ENCODE results near the gene SLC26A11.
A peak's percentile ranks its signal among the peaks of the same experiment; 100 is the strongest.

The SLC26A11 gene

GRCh38 chr17:80245566-80246265, 25.5 kb downstream of the SLC26A11 start:
- DNase-seq: no peak

- DNase-seq: no peak
Measured at GRCh38 chr17:80246266-80246681, 26.0 kb downstream of the SLC26A11 start.

DNA sequence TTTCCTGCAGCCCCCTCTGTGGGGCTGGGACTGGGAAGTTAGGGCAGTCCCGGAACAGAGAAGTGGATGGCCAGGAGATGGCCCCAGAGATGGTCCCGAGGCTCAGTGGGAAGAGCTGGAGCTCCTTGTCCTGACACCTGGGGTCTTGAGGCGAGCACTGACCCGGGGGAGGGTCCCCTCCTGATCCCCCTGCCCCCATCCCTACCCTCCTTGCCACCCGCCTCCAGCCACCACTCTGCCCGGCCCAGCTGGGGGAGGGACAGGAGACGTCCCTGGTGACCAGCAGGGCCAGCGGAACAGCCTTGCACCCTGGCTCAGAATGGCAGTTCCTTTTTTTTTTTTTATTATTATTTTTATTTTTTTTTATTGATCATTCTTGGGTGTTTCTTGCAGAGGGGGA, 26.5 kb downstream of the SLC26A11 start:
- DNase-seq: no peak

GRCh38 chr17:80247561-80247960, 27.3 kb downstream of the SLC26A11 start:
- DNase-seq: no peak

DNA sequence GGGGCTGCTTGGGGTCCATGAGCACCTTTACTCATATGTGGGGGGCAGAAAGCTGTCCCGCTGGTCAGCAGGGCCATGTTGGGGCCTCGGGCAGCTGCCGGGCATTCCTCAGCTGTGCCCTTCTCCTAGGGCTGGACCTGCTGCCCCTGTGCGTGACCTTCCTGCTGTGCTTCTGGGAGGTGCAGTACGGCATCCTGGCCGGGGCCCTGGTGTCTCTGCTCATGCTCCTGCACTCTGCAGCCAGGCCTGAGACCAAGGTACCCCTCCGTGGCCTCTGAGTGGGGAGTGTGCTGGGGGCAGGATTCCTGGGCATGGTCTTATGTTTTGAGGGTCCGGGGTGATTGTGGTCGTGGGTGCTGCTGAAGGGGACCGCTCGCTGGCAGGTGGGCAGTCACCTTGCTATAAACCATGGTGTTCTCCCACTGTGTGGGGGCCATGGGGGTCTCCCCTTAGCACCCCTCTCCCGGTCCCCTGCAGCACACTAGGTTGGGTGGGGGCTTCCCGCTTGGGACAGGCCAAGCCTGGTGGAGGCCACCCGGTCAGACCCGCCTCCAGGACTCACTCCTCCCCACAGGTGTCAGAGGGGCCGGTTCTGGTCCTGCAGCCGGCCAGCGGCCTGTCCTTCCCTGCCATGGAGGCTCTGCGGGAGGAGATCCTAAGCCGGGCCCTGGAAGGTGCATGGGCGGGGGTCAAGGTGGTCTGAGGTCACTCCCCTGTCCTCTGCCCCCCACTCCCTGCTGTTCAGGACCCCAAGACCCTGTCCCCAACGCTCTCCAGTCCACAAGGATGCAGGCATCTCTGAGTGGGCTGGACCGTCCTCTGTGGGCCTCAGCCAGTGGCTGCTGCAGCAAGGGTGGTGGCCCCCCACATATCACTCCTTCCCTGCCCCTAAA, 28.0 kb downstream of the SLC26A11 start:
- DNase-seq: no peak

DNA sequence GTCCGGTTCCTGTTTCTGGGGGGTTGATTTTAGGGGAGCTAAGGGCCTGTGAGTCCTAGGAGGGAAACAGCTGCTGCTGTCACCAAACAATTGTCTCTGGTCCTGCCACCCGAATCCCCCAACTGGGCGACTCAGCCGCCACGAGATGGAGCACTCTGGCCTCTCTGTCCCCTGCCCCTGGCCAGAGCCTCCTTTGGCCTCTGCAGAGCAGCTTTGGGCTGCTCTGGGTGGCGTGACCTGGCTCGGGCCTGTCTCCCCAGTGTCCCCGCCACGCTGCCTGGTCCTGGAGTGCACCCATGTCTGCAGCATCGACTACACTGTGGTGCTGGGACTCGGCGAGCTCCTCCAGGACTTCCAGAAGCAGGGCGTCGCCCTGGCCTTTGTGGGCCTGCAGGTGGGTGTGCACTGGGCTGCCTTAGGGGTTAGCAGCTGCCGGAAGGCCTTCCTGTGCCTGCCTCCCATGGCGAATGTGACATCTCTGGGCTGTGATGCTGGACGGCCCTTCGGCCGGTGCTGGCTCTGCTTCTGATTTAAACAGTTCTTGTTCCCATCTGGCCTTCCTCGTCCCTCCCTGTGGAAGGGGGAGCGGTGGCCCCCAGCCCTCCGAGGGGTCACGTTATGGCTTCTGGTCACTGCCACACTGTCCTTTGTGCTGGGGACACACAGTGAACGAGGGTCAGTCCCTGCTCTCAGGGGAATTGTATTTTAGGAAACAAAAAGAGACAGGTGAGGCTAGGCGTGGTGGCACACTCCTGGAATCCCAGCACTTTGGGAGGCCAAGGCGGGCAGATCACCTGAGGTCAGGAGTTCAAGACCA, 28.9 kb downstream of the SLC26A11 start:
- DNase-seq: no peak

GRCh38 chr17:80251966-80252365, 31.7 kb downstream of the SLC26A11 start:
- DNase-seq: no peak

GRCh38 chr17:80252871-80253270, 32.6 kb downstream of the SLC26A11 start:
- DNase-seq: peak; percentile 70 to 86 (median 81)

GRCh38 chr17:80253631-80254395, 33.6 kb downstream of the SLC26A11 start:
- DNase-seq: no peak

GRCh38 chr17:80254396-80255251, 34.4 kb downstream of the SLC26A11 start:
- DNase-seq: peak in 3 of 5 donors; percentile 40 to 97 (median 42)

GRCh38 chr17:80256034-80256350, 35.8 kb downstream of the SLC26A11 start:
- DNase-seq: no peak

GRCh38 chr17:80257716-80258213, 37.5 kb downstream of the SLC26A11 start:
- DNase-seq: no peak

DNA sequence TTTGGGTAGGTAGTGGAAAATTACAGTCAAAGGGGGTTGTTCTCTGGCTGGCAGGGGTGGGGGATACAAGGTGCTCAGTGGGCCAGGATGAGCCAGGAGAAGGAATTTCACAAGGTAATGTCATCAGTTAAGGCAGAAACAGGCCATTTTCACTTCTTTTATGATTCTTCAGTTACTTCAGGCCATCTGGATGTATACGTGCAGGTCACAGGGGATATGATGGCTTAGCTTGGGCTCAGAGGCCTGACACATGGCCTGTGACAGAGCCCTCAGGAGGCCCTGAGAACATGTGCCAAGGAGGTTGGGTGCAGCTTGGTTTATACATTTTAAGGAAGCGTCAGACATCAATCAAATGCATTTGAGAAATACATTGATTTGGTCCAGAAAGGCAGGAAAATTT, 38.1 kb downstream of the SLC26A11 start:
- DNase-seq: peak in 1 of 5 donors; percentile 57

DNA sequence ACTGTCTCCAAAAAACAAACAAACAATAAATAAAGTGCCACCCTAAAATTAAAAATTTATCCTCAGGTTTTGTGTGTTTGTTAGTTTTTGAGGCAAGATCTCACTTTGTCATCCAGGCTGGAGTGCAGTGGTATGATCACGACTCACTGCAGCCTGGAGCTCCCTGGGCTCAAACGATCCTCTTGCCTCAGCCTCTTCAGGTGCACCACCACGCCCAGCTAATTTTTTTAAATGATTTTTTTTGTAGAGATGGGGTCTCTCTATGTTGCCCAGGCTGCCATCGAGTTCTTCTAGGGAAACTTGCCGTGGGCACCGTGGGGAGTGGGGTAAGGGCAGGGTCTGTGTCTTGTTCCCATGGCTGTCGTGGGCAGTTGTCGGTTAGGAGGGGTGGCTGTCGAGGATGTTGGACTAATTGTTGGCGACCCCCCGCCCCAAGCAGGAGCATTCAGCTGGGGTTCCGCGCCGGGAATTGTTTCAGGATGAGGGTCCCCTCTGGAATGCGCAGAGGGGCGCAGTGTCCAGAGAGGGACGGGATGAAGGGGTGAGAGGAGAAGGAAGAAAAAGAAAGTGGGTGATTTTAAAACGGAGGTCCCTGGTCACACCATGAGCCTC, 39.3 kb downstream of the SLC26A11 start:
- peak in 1 of 5 donors; percentile 57 for DNase-seq

DNA sequence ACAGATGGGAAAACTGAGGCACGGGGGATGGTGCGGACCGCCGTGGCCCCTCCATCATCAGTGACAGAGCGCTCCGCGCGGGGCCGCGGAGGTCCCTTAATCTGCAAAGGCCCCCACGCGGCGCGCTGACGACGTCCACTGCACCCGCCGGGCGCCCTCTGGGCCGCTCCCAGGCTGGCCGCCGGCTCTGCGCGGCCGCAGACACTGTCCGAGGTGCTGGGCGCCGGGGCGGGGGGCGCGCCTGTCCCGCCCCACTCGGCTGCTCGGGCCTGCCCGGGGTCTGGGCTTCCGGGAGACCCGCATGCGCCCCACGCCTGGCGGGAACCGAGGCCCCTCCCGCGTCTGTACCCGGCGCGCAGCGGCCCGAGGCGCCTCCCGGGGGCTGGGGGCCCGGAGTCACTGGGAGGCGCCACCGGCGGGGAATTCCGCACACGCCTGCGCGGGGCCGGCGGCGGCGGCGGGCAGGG, 39.9 kb downstream of the SLC26A11 start:
- peak; percentile 74 to 89 (median 80) for DNase-seq

DNA sequence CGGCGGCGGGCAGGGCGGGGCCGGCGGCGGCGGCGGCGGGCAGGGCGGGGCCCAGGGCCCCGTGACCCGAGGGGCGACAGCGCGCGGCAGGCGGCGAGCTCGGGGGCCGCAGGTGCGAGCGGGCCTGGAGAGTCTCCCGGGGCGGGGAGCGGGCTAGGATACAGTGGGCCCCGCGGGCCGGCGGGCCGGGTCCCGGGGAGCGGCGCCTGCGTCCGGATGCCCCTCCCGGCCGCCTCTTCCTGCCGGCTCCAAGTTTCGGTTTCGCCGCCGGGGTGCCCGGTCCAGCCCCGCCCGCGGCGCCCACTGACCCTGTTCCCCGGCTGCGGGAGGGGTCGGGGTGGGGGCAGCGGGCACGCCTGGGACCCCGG, 40.5 kb downstream of the SLC26A11 start, which contains the start of gene RNF213:
TSS of gene RNF213 (plus strand) at position 62 of the 368 bp plus-strand sequence. CDS start 2,830 bp downstream, outside the sequence.
- DNase-seq: peak; percentile 48 to 73 (median 54)

- DNase-seq: peak; percentile 32 to 89 (median 58)
Measured at GRCh38 chr17:80261159-80261894, 41.1 kb downstream of the SLC26A11 start.

- DNase-seq: no peak
Measured at GRCh38 chr17:80261895-80262279, 41.7 kb downstream of the SLC26A11 start.

- DNase-seq: no peak
Measured at GRCh38 chr17:80262291-80262690, 42.1 kb downstream of the SLC26A11 start.

DNA sequence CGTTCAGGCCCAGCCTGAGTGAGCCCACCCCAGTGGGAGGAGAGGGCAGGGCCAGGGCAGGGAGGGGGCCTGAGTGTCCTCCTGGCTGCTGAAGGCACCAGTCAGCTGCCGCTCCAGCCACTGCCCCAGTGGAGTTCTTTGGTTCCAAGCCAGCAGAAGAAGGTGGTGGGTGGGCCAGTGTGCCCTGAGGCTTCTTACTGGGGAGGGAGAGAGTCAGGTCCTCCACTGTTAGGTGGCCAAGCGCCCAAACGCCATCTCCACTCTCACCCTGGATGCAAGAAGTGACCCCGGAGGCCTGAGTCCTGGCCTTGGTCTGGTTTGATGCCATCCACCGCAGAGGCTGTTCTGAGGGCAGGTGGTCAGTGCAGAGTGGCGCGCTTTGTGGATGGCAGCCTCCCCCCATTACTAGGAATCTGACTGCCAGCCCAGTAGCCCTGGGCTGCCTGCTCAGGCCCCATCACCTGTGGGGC, 42.6 kb downstream of the SLC26A11 start:
- no peak for DNase-seq
